NOMO-1 (cell line): ENCODE measurements around the gene CNP.

Experiments used
- DNase-seq, 2 experiments: peaks; one replicate each; lab custom pipeline; 2025; ENCODE audit not compliant: unreplicated experiment in 2 of 2; lab: John Stamatoyannopoulos, UW

The CNP gene

DNA sequence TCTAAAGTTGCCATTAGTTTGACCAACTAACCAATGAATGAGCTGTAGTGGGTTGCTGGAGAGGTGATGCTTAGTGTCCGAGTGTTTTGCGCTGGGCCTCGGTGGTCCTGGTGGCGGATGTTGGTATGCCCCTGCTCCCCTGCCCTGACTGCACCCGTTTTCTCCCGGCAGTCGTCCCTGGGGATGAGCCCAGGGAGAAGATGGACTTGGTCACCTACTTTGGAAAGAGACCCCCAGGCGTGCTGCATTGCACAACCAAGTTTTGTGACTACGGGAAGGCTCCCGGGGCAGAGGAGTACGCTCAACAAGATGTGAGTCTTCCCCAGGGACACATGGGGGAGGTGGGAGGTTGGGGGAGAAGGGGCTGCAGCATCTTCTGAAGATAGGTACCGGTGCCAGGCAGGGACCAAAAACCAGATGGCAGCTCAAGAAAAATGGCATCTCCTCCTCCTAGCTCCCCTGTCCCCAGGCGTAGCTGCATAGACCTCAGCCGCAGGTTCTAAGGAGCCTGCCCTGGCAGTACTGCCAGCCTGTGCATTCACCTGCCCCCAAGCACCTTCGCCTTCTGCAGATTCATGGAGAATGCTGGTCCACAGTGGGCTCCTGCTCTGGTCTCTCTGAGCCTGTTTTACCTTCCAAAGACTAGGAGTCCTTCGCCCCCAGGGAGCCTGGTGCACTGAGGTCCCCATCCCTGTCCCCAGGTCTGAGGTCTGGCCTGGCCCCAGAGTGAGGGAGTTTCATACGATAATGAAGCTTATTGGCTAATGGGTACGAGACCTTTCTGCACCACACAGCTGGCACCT lies 5.3 kb downstream of the CNP start:
- DNase-seq, result no peak

DNA sequence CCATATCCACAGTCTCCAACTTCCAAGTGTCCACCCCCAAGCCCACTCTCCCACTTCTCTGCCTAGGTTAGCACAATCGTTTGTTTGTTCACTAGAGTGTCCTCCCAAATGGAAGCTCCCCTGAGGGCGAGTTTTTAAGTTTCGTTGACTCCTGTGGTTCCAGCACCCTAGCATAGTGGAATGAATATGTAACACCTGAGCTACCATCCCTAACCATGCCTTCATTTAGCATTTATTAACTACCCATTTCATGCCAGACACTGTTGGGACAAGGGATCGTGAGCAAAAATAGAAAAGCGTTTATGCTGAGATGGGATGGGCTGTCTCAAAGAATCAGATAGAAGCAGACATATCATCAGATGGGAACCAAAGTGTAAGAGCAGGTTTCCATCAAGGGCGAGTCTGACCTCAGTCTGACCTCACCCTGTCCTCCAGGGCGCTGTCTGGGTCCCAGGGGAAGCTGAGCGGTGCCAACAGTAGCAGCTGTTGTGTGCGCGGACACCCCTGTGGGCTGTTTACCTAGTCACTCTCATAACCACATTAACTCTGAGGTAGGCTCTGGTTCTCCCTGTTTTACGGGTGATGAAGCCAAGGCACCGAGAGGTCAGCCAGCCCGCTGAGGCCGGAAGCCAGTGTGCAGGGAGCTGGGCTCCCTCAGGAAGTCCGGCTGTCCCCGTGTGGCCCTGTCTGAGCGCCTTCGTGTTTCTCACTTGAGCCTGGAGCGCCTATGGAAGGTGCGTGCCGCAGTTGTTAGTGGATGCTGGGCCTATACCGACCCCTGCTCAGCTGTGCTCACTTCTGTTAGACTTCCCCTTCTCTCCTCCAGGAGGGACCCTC lies 6.2 kb downstream of the CNP start:
- no peak for DNase-seq

GRCh38 chr17:41973408-41973811 lies 6.8 kb downstream of the CNP start:
- DNase-seq, result no peak

DNA sequence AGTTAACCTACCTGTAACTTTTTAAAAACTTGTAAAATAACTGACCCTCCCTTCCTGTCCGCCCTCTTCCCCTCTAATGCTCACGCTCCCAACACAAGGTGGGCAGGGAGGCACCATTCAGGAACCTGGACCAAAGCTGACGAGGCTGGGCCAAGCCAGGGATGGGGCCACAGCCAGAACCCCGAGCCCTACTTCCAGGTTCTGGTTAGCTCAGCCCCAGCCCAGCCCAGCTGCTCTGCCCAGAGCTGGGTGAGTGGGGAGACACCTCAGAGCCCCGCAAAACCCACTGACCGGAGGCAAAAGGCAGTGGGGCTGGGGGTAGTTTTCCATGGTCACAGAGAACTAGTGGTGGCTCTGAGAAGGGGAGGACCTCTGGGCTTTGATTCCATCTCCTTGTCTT lies 7.4 kb downstream of the CNP start:
- no peak for DNase-seq

DNA sequence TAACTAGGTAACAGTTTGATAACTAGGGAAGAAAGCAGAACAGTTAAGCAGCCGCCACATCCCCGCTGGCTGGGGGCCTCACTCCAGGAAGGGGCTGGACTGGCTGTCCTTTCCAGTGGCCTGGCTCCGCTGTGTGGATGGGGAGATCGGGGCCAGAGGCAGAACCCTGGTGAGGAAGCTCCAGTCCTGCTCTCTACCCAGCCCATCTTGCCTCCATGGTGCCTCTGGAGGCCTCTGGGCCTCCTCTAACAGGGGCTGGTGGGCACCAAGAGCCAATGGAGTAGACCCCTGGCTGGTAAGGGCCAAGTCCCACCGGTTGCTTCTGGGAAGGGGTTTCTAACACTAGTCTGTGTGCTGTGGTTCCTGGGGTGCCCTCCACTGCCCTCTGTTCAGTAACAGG lies 8.1 kb downstream of the CNP start:
- DNase-seq, result no peak

DNA sequence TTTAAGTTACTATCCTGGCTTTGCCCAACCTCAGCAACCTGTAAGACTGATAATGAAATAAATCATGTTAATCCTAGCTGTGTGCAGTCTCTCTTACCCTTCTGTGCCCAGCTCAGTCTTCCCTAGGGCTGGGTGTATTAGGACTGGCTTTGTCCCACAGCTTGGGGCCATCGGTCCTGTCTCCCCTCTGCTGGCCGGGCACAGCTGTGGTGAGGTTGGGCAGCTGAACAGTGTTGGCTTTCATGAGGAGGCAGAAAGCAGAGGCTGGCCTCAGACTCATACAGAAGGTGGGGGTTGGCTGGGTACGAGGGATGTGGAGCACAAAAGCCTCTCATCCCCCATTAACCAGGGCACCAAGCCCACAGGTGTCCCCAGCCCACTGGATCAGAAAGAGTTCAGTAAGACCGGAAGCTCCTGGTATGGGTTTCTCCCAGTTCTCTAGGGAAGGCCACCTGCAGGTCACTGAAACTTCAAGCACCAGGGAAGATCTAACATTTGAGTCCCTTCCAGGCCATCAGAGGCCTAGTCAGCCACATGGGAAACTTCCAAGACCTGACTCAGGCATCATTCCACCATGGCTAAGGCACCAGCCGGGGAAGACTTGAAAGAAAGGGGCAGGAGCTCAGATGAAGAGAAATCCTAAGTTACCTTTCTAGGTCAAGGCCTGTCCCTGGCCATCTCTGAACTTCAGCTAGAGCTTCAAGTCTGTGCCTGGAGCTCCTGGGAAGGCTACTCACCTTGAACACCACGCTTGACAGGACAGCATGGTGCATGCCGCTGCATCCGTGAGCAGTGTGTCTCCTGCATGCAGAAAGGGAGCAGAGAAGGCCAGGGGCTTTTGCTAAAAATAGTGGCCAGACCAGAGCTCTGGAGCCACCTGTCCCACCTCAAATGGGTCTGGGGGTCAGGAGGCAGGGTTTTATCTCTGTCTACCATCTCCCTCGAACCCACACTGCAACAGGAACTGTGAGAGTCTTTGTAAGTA lies 8.8 kb downstream of the CNP start:
- no peak for DNase-seq

- DNase-seq, result no peak
Observed at GRCh38 chr17:41976142-41976768, 9.7 kb downstream of the CNP start.

DNA sequence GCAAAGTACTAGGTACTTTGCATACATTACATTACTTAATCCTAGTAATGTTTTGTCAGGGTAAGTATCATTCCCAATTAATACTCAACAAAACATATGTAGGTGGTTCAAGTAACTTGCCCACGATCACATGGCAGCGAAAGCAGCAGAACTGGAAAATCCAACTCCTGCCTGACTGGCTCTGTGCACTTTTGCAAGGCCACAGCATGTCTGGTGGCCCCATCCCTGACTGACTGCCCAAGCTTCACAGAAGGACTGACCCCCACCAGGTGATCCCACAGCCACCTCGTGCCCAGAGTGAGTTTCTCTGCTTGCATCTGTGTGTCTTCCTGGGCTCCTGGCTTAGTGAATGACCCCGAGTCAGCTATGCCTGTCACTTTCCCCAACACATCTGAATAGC lies 11.4 kb downstream of the CNP start:
- DNase-seq, result no peak

GRCh38 chr17:41982026-41982760 lies 15.6 kb downstream of the CNP start:
- DNase-seq, result no peak

GRCh38 chr17:41984454-41984853 lies 17.9 kb downstream of the CNP start:
- no peak for DNase-seq

GRCh38 chr17:41985919-41986318 lies 19.3 kb downstream of the CNP start:
- no peak for DNase-seq

DNA sequence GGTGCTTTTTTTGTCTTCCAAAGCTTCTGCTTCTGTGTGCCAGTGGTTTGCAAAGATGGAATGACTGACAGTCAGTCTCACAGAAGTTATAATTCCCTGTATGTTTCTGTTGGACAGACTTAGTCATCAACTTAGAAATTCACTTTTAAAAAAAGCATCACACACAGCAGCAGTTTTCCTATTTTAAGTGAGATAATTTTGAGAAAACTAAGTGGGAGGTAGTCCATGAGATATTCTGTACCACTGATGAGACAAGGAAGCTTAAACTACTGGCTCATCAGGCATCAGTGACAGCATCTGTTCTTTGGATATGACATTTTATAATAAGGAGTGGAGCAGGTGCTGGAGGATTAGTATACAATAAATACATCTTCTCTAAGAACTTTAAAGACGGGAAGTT lies 20.0 kb downstream of the CNP start:
- no peak for DNase-seq

DNA sequence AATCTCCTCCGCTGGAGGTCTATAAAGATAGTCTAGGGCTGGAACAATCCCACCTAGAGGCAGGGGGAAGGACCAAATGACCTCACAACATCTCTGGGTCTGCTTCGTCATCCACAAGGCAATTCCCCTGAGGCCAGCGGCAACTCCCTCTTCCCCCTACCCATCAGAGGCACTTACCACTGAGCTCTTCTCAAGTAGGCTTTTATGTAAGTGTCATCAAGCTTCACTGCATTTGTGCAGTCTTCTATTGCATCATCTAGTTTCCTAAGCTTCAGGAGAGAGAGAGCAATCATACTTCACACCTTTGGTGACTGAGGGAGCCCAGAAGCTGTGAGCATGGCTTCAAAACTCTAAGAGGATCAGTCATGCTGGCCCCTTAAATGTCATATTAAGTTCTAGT lies 21.0 kb downstream of the CNP start:
- DNase-seq, result no peak

DNA sequence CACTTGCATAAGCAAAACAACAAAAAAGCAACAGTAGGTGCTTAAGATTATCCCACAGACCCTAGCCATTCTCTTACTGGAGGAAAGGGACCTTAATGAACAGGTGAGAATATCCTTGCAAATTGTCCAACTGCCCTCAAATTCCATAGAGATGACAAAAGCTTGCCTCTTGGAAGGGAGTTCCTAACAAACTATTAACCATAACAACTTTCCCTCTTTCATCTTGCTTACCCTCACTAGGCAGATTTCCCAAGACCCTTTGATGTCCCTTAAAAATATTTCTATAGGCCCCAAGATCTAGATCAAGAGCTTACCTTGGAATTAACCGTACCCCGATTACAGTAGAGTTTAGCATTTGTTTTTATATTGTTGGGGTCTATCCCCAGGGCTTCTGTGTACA lies 21.8 kb downstream of the CNP start:
- DNase-seq, result no peak

DNA sequence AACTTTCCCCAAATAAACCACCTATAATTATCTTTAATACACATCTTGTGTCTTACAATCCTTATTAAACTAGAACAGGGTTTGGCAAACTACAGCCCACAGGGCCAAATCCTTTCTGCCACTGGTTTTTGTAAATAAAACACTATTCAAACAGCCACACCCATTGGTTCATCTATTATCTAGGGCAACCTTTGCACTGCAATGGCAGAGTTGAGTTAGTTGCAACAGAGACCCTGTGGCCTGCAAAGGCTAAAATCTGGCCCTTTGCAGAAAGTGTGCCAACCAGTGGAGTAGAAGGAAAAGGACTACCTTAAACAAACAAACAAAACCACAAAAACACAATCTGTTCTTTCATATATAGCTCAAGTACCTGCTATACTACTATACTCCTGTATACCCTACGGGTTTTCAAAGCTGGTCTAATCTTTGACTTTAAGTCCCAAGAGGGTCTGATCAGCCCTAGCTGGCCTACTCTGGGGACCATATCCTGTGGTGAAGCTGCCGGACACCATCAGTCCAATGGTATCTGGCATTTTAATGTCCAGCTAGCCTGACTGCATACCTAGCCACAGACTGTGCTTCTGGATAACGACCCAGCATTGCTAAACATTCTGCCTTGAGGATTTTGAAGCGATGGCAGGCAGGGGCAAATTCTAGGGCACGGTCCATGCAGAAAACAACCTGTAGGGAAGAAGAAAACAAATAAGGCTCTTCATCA lies 23.3 kb downstream of the CNP start:
- no peak for DNase-seq

DNA sequence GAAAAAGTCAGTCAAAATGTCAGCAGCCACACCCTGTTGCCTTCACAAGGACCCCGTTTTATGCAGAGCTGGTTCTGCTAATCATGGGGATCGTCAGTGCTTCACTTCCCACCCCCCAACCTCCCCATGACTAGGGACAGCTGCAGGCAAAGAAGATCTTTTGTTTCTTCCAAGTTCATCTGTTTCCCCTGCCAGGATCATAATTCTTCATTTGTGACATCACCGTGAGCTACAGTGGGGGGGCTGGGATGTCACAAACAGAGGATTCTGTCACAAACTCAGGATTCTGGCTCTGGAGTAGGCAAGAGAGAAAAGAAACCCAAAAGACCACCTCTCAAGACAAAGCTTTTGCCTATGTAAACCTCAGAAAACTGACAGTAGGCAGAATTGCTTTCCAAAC lies 26.0 kb downstream of the CNP start:
- no peak for DNase-seq

GRCh38 chr17:41996855-41997164 lies 30.2 kb downstream of the CNP start:
- DNase-seq, result no peak

GRCh38 chr17:41998497-41998896 lies 31.9 kb downstream of the CNP start:
- no peak for DNase-seq

DNA sequence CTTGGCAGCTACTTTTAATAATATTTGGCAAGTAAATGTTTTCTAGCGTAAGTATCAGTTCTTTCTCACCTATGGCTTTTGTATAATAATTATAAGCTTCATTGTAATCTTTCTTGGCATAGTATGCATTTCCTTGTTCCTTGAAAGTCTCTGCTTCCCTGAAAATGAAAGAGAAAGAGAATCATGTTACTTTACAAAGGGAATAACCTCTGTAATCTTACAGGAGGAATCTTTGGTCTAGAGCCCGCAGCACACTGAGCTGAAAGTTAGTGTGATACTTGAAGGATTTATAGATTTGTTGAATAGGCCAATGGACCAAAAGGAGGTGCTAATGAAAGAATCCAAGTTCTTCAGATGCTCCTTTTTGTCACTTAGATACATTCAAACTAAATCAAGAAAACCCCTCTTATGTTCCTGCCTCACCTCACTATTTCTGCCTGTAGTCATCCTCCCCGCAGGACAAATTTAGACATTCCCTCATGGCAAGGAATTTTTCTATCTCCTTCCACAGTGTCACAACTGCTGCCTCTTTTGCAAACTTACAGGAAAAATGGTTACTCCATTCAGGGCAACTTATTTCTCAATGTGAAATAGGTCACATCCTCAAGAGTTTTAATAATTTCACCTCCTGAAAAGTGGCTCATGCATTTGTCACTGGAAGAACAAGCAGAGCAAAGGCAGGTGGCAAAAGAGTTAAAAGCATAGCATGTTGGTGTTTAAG lies 34.0 kb downstream of the CNP start:
- DNase-seq, result no peak
